Measurements from ENCODE around the gene SUMO1. TPM values are rescaled to one million over a fixed set of nuclear protein-coding genes. Genes with fewer than 3 reads are reported as not detected.

SUMO1 gene
- total RNA-seq, 1 donor from 2014 or later, result 80.5 TPM

Small RNA genes within 50 kb of the gene (small RNA-seq; reads per million reads assigned to genes)
- gene AC079354.2 (ENCODE audit: low replicate concordance) (not detected), gene RF00575 (ENCODE audit: low replicate concordance) (not detected), gene SNORD70 (ENCODE audit: low replicate concordance) (136 reads per million, percentile 97 among the genes with 10 or more reads in this experiment)

Other genes starting within 250 kb of the SUMO1 start
- gene FZD7, start 204.7 kb downstream of the SUMO1 start, total RNA-seq, result 50.2 TPM
- gene KIAA2012, start 165.3 kb downstream of the SUMO1 start, total RNA-seq, result 0.10 TPM
- 76.4 TPM for gene NOP58, start 27.2 kb upstream of the SUMO1 start, total RNA-seq
- gene BMPR2, start 137.7 kb upstream of the SUMO1 start, total RNA-seq, result 37.9 TPM

All from skin of body (tissue), 2 donors.